LHCN-M2 (cell line): ENCODE data around the gene IFNGR2. TPM values are rescaled to one million over a fixed set of nuclear protein-coding genes. Genes with fewer than 3 reads are reported as not detected.
"Not testable (repeated sequence)": the region's sequence is repeated elsewhere in the genome, so short reads cannot be mapped to it uniquely, and the experiment has no call there.

Experiments
- DNase-seq: peaks from one replicate; pipeline ENCODE4 v3.0.0-alpha.2; 2012; ENCODE audit warnings: low read depth
- polyA plus RNA-seq: library from polyadenylated mRNA; unstranded; fragments of >200 nt; gene quantifications from one replicate; pipeline ENCODE4 v1.2.1, GENCODE V29; 2012; ENCODE audit warnings: missing spikeins
- total RNA-seq: library from RNA; depleted of rRNA; stranded (reverse); fragments of >200 nt; gene quantifications from 2 replicates; pipeline ENCODE4 v1.2.3, GENCODE V29; 2014; rRNA removed

The IFNGR2 gene
- total RNA-seq = 45.4 and 52.7 TPM in 2 replicates
- 29.2 TPM for polyA plus RNA-seq

- no peak for DNase-seq
Measured at GRCh38 chr21:33403128-33403785, at the start of gene IFNGR2. Gene IFNGR2, plus strand, starts transcription at chr21:33403413. Its CDS starts 131 bp downstream, at chr21:33403544.

GRCh38 chr21:33355355-33355754 lies 47.9 kb upstream of the IFNGR2 start:
- no peak for DNase-seq

GRCh38 chr21:33355996-33356395 lies 47.2 kb upstream of the IFNGR2 start:
- DNase-seq = peak; percentile 67

- DNase-seq = no peak
Measured at GRCh38 chr21:33357177-33357576, 46.0 kb upstream of the IFNGR2 start.

GRCh38 chr21:33359446-33359845 lies 43.8 kb upstream of the IFNGR2 start:
- DNase-seq = no peak

- no peak for DNase-seq
Measured at GRCh38 chr21:33360281-33360680, 42.9 kb upstream of the IFNGR2 start.

- DNase-seq = peak; percentile 55
Measured at GRCh38 chr21:33360881-33361602, 42.2 kb upstream of the IFNGR2 start.

GRCh38 chr21:33362044-33362555 lies 41.1 kb upstream of the IFNGR2 start:
- no peak for DNase-seq

GRCh38 chr21:33363911-33364609 lies 39.2 kb upstream of the IFNGR2 start:
- DNase-seq = not testable (repeated sequence)

GRCh38 chr21:33364830-33365229 lies 38.4 kb upstream of the IFNGR2 start:
- DNase-seq = no peak

- peak; percentile 49 for DNase-seq
Measured at GRCh38 chr21:33367309-33367973, 35.8 kb upstream of the IFNGR2 start.

- no peak for DNase-seq
Measured at GRCh38 chr21:33368124-33368523, 35.1 kb upstream of the IFNGR2 start.

GRCh38 chr21:33368576-33368975 lies 34.6 kb upstream of the IFNGR2 start:
- no peak for DNase-seq

- DNase-seq = no peak
Measured at GRCh38 chr21:33369586-33369985, 33.6 kb upstream of the IFNGR2 start.

GRCh38 chr21:33370305-33370704 lies 32.9 kb upstream of the IFNGR2 start:
- peak; percentile 20 for DNase-seq

- DNase-seq = no peak
Measured at GRCh38 chr21:33371366-33371765, 31.8 kb upstream of the IFNGR2 start.

GRCh38 chr21:33372582-33372981 lies 30.6 kb upstream of the IFNGR2 start:
- no peak for DNase-seq

- no peak for DNase-seq
Measured at GRCh38 chr21:33373451-33373850, 29.8 kb upstream of the IFNGR2 start.

- DNase-seq = no peak
Measured at GRCh38 chr21:33374080-33374449, 29.1 kb upstream of the IFNGR2 start.

- DNase-seq = peak; percentile 60
Measured at GRCh38 chr21:33374450-33375096, 28.6 kb upstream of the IFNGR2 start.

GRCh38 chr21:33375101-33375644 lies 28.0 kb upstream of the IFNGR2 start:
- no peak for DNase-seq
